Limb (tissue), 2 donors: ENCODE measurements around the gene HNRNPL.
"Not testable (repeated sequence)": the region's sequence is repeated elsewhere in the genome, so short reads cannot be mapped to it uniquely, and the experiment has no call there.

Experiments used
- DNase-seq, 2 donors: peaks; one replicate each; pipeline ENCODE4 v3.0.0-alpha.2; 2016; ENCODE audit errors: extremely low spot score in 2 of 2

Gene HNRNPL

DNA sequence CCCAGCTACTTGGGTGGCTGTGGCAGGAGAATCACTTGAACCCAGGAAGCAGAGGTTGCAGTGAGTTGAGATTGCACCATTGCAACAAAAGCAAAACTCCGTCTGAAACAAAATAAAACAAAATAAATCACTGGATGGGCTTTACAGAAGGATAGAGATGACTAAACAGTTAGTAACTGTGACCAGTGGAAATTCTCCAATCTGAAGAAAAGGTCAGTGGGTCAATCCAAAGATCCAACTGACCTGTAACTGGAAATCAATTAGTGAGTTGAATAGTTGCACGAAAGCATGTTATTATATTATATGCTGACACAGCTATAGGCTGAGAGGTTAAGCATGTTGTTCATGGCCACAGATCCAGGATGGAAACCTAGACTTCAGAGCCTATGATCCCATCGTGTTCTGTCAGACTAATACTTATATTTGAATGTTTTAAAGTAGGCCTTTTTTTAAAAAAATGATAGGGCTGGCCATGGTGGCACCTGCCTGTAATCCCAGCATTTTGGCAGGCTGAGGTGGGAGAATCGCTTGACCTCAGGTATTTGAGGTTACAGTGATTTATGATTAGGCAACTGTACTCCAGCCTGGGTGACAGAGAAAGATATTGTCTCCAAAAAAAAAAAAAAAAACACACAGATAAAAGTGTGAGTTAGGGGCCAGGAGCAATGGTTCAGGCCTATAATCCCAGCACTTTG is 19.6 kb downstream of the HNRNPL start:
- DNase-seq, result no peak

DNA sequence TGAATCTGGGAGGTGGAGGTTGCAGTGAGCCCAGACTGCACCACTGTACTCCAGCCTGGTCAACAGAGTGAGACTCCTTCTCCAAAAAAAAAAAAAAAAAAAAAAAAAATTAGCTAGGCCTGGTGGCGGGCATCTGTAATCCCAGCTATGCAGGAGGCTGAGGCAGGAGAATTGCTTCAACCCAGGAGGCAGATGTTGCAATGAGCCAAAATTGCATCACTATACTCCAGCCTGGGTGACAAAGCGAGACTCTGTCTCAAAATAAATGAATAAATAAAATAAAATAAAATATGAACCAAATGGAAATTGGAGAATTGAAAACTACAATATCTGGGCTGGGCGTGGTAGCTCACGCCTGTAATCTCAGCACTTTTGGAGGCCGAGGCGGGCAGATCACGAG is 20.6 kb downstream of the HNRNPL start:
- not testable (repeated sequence) for DNase-seq

DNA sequence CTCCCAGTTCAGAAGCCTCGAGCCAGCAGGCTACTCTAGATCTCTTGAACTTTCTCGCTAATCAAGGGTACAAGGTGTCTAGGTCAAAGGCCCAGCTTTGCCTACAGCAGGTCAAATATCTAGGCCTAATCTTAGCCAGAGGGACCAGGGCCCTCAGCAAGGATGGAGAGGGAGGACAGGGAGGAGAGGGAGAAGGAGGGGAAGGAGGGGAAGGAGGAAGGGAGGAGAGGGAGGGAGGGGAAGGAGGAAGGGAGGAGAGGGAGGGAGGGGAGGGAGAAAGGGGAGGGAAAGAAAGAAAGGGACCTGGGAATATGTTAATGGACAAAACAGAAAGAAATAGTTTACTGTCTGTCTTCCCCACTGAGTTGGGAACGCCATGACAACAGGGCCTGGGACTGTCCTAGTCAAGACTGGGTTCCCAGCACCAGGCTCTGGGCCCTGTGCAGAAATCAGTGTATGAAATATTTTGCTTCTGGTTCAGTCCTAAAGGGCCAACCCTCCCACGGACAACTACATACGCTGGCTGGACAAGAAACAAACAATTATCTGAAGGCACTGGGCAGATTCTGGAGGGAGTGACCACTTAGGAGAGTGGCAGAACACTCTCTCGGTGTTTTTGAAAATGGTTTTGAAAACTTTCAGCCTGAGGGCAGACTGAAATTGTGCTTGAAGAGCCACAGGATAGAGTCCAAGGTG is 22.8 kb downstream of the HNRNPL start:
- no peak for DNase-seq

DNA sequence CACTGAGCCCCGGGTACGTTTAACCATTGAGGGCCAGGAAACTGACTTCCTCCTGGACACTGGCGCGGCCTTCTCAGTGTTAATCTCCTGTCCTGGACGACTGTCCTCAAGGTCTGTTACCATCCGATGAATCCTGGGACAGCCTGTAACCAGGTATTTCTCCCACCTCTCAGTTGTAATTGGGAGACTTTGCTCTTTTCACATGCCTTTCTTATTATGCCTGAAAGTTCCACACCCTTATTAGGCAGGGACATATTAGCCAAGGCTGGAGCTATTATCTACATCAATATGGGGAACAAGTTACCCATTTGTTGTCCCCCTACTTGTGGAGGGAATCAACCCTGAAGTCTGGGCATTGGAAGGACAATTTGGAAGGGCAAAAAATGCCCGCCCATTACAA is 23.9 kb downstream of the HNRNPL start:
- DNase-seq, result not testable (repeated sequence)

DNA sequence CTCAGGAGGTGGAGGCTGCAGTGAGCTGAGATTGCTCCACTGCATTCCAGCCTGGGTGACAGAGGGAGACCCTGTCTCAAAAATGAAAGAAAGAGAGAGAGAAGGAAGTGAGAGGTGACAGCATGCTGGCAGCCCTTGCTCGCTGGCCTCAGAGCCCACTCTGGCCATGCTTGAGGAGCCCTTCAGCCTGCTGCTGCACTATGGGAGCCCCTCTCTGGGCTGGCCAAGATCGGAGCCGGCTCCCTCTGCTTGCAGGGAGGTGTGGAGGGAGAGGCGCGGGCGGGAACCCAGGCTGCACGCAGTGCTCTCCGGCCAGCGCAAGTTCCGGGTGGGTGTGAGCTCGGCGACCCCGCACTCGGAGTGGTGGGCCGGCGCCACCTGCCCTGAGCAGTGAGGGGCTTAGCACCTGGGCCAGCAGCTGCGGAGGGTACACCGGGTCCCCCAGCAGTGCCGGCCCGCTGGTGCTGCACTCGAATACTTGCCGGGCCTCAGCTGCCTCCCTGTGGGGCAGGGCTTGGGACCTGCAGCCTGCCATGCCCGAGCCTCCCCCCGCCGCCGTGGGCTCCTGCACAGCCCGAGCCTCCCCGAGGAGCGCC is 28.5 kb downstream of the HNRNPL start:
- DNase-seq, result not testable (repeated sequence)

DNA sequence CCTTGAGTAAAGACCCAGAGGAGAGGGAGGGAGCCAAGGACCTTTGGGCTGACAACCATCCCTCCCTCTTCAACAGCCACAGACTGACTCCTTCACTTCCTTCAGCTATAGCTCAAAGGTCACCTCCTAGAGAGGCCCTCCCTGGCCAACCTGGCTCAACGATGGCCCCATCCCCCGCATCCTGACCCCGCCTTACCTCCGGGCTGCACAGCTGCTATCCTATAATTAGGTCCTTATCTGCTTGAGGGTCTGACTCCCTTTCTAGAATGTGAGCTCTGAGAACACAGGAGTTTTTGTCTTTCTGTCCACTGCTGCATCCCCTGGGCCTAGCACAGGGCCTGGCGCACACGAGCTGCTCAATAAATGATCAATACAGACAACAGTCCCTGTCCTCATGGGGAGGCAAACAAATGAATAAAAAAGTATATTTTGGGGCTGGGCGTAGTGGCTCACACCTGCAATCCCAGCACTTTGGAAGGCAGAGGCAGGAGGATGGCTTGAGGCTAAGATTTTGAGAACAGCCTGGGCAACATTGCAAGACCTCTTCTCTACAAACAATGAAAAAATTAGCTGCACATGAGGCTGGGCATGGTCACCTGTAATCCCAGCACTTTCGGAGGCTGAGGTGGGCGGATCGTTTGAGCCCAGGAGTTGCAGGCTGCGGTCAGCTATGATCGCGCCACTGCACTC is 30.4 kb downstream of the HNRNPL start:
- DNase-seq, result no peak

DNA sequence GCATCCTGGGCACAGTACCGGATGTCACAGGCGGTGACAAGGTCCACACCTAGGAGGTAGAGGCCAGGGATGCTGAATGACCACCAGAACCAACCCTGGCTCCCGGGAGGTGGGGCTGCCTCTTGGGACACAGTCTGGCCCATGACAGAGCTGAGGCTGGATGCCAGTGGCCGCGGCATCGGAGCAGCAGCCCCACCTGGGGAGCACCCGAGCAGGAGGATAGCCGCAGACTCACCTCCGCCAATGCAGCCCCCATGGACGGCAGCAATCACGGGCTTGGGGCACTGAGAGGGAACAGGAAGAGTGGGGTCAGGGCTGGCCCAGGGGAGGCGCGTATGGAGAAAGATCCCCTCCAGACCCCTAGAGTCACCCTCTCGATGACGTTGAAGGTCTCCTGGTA is 32.7 kb downstream of the HNRNPL start:
- no peak for DNase-seq

DNA sequence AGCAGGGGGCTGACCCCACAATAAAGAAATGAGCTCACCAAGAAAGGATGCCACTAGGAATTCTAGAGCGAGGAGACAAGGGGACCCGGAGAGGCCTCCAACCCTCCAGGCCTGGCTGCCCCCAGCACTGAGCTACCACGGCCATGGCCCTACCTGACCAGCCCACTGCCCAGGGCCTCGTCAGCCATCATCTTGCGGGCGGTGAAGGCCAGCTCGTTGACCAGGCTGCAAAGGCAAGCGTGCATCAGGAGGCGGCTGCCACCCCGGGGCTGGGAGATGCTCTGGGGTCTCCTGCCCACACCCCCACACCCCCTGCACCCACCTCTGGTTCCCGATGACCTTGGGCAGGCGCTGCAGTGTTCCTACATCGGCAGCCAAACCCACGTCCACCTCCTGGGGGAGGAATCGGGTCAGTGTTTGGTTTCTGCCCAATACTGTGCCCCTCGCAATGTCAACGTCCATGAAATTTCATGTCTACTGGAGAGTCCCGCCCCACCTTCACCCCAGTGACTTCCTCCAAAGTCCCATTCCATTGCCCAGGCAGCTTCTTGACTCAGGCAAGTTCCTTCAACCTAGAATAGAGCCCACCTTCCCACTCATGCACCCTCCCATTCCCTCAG is 33.5 kb downstream of the HNRNPL start:
- no peak for DNase-seq

DNA sequence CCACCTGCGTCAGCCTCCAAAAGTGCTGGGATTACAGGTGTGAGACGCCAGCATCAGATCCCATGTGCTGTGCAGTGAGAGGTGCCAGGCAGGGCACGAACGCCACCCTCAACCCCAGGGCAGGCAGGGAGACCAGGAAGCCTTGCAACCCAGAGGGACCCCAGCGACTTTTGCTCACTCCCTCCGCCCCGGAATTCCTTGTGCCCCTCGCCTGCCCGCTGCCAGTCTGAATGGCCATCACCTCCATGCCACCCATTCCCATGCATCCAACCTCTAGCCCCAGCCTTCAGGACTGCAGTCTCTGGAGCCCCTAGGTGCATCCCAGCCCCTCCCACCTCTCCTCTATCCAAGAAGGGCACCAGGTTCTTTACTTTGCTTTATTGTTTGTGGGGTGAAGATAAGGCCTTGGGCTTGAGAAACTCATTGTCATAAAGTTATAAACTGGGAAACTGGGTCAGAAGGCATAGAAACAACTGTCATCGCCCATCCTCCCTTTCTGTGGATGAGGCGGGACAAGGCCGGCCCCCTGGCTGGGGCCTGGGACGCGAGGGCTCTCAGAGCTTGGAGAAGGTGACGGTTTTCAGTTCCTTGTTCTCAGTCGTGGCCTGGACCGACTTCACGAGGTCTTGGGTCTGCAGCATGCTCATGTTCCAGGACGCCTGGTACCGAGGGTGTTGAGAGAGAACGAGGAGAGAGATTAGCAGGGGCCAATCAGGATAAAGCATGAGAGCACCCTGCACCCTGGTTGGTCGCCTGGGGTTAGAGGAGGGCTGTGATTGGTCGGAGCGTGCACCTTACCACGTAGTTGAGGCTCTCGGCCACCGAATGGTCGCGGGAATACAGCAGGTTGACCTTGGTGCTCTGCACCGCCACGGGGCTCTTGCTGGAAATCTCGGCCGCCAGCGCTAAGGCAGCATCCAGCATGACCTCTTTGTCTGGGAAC is 34.5 kb downstream of the HNRNPL start:
- no peak for DNase-seq

DNA sequence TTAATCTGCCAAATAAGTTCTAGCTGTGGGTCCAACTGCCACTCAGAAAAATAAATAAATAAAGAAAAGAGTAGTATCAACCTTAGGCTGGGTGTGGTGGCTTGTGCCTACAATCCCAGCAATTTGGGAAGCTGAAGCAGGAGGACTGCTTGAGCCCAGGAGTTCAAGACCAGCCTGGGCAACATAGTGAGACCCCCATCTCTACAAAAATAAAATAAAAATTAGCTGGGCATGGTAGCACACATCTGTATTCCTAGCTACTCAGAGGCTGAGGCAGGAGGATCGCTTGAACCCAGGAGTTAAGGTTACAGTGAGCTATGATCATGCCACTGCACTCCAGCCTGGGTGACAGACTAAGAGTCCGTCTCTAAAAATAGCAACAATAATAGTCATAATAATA is 35.9 kb downstream of the HNRNPL start:
- not testable (repeated sequence) for DNase-seq

DNA sequence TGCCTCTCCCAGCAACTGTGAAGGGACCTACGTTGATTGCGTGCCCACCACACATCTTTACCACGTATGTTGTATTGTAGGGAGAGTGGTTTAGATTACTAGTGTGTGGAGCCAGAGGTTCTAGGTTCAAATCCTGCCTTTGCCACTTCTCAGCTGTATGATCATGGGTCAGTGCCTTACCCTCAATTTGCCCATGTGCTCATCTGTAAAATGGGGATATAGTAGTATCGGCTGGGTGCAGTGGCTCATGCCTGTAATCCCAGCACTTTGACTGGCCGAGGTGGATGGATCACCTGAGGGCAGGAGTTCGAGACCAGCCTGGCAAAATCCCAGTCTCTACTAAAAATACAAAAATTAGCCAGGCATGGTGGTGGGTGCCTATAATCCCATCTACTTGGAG is 36.5 kb downstream of the HNRNPL start:
- no peak for DNase-seq

DNA sequence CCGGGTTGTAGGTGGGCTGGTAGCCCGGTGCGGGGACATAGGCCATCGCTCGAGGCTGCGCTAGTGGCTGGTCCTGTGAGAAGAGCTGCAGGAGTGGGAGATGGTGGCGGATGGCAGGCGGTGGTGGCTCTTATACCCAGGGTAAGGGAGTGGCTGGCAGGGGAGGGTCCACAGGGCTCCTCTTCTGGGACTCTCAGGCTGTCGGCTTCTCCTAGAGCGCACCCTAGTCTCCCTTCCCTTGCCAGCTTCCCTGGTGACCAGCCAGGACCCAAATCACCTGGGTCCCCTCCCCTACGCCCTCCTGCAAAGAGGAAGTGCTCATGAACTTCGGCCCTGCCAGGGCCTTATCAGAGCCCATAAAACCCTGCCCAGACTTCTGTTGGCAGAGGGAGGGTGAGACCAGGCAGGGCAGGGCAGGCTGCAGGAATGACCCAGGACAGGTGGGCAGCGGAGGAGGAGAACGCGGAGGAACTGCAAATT is 36.9 kb downstream of the HNRNPL start, which contains the start of gene LGALS4:
Gene LGALS4 (minus strand): TSS at position 105 of the 480 bp plus-strand sequence. CDS start 59 bp downstream, at position 46.
- no peak for DNase-seq

DNA sequence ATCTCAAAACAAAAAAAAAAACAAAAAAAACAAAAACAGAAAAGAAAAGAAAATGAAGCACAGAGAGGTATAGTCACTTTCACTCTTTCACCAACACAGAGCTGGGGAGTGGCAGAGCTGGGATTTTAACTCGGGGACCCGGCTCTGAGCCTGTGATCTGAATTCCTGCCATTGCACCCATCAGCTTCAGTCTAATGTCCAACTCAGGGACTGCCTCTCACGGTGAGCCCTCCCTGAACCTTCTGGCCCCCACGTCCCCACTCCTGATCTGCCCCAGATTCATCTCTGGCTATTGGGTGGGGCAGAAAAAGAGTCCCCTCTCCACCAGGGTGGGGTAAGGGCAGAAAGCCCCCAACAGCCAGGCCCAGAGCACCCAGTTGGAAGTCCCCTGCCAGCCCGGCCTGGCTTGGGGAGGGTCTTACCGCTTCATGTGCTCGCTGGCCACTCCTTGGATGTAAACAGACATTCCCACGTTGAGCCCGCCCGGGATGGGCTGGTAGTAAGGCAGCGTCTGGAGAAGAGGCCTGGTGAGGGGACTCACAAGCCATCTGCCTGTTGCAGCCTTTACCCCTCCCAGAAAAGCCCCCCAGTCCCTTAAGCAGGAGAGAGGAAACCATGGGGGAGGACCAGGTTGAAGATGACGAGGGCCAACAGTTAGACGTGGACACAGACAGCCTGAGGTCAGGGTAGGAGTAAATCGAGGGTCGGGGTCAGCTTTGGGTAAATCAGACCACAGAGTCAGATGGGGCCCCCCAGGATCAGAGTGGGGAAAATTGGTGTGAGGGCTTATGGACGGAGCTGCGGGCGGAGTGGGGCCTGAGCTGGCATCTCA is 37.6 kb downstream of the HNRNPL start:
- DNase-seq, result no peak

DNA sequence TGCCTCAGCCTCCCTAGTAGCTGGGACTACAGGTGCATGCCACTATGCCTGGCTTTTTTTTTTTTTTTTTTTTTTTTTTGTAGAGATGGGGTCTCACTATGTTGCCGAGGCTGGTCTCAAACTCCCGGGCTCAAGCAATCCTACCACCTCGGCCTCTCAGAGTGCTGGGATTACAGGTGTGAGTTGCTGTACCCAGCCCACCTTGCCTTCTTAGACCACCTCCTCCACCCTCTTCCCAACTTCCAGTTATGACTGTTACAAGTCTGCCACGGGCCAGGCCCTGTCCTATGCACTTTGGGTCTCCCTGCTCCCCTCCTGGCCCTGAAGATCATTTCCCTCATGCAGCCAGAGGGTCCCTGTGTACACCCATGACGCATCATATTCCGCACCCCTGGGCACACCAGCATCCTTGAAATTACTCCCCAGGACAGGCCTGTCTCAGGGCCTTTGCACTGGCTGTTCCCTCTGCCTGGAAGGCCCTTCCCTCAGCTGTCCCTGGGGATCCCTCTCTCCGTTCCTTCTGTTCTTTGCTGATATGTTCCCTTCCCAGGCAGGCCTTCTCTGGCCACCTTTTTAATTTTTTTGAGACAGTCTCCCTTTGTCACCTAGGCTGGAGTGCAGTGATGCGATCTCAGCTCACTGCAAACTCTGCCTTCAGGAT is 40.1 kb downstream of the HNRNPL start:
- no peak for DNase-seq

DNA sequence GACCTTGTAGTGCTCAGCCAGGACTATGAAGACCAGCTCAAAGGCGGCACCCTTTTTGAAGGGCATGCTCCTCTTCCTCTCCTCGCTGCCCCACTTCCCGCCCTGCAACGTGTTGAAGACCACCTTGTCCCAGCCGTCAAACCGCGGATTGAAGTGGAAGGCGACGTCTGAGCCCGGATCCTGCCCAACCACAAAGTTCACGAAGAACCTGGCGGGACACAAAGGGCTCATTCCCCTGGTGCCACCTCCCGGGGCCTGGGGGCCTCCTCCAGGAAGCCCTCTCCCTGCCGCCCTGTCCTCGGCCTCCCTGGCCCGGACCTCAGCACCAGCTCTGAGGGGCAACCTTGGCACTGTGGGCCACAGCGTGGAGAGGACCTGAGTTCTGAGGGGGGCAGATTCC is 41.0 kb downstream of the HNRNPL start:
- DNase-seq, result no peak

DNA sequence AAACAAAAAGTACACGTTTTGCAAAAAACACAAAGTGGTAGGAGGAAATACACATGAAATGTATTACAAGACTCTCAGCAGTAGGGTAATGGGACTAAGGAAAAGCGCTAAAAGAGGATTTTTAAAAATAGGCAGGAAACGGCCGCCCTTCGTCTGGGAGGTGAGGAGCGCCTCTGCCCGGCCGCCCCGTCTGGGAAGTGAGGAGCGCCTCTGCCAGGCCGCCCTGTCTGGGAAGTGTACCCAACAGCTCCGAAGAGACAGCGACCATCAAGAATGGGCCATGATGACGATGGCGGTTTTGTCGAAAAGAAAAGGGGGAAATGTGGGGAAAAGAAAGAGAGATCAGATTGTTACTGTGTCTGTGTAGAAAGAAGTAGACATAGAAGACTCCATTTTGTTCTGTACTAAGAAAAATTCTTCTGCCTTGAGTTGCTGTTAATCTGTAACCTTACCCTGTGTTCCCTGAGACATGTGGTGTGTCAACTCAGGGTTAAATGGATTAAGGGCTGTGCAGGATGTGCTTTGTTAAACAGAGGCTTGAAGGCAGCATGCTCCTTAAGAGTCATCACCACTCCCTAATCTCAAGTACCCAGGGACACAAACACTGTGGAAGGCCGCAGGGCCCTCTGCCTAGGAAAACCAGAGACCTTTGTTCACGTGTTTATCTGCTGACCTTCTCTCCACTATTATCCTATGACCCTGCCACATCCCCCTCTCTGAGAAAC is 42.2 kb downstream of the HNRNPL start:
- not testable (repeated sequence) for DNase-seq

DNA sequence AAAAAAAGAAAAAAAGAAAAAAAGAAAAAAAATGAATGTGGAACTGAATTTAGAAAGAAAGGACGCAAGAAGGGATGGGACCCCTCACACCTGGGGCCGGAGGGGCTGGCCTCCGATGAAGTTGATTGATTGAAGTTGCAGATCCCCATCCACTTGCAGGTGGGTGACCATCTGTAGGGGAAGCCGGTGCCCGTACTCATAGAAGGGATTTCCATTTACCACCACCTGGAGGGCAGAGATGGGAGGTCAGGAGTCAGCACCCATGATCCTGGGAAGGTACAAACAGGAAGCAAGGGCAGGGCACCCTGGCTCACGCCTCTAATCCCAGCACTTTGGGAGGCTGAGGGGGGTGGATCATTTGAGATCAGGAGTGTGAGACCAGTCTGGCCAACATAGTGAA is 43.4 kb downstream of the HNRNPL start:
- no peak for DNase-seq

DNA sequence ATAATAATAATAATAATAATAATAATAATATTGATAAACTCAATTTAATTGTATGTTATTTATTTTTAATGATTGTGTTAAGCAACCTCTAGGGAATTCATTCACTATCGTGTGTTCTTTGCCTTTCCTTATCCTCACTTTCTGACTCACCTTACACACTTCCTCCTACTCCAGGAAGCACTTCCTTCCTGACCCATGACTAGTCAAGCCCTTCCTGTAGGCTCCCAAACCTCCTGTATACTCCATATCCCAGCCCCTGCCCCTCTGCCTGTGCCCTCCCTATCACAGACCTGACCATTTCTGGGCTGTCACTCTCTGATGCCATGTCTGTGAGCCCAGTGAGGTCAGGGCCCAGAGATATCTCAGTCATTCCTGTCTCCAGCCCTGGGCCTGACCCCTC is 44.6 kb downstream of the HNRNPL start:
- no peak for DNase-seq
